HG03025 (cell line): Measurements from ENCODE around the gene PPIA.

Experiments
- ATAC-seq: cut with Tn5 transposase; IDR thresholded peaks from one replicate; pipeline ENCODE4 v1.9.1; 2021; ENCODE audit warnings: mild to moderate bottlenecking, moderate library complexity; ENCODE audit not compliant: unreplicated experiment, low FRiP score

The PPIA gene

GRCh38 chr7:44796504-44797328 lies at the start of gene PPIA:
Gene PPIA (plus strand): TSS chr7:44796681. CDS start chr7:44796725, 44 bp downstream.
- ATAC-seq, result peak; percentile 87

- peak; percentile 66 for ATAC-seq
Measured at GRCh38 chr7:44748045-44748947, 48.2 kb upstream of the PPIA start, which contains the start of gene ZMIZ2. Gene ZMIZ2 (plus strand): TSS chr7:44748847. CDS start chr7:44756250, 7,403 bp downstream.

- peak; percentile 6 for ATAC-seq
Measured at GRCh38 chr7:44748948-44749731, 47.3 kb upstream of the PPIA start.

GRCh38 chr7:44749992-44750391 lies 46.5 kb upstream of the PPIA start:
- ATAC-seq, result no peak

GRCh38 chr7:44750424-44750823 lies 46.1 kb upstream of the PPIA start:
- ATAC-seq, result no peak

GRCh38 chr7:44750921-44751571 lies 45.4 kb upstream of the PPIA start:
- ATAC-seq, result peak; percentile 30

GRCh38 chr7:44752822-44753221 lies 43.7 kb upstream of the PPIA start:
- ATAC-seq, result no peak

GRCh38 chr7:44754802-44755697 lies 41.4 kb upstream of the PPIA start:
- ATAC-seq, result no peak

GRCh38 chr7:44755698-44756627 lies 40.5 kb upstream of the PPIA start:
- no peak for ATAC-seq

GRCh38 chr7:44756904-44757303 lies 39.6 kb upstream of the PPIA start:
- ATAC-seq, result no peak

GRCh38 chr7:44757311-44757710 lies 39.2 kb upstream of the PPIA start:
- no peak for ATAC-seq

GRCh38 chr7:44757739-44758138 lies 38.7 kb upstream of the PPIA start:
- no peak for ATAC-seq

GRCh38 chr7:44759246-44759645 lies 37.2 kb upstream of the PPIA start:
- no peak for ATAC-seq

- no peak for ATAC-seq
Measured at GRCh38 chr7:44760034-44760580, 36.4 kb upstream of the PPIA start.

- no peak for ATAC-seq
Measured at GRCh38 chr7:44761207-44762161, 35.0 kb upstream of the PPIA start.

- ATAC-seq, result no peak
Measured at GRCh38 chr7:44762300-44762699, 34.2 kb upstream of the PPIA start.
